T-helper 22 cell (primary cell): ENCODE data around the gene ADAP1.
"Not testable (repeated sequence)": the region's sequence is repeated elsewhere in the genome, so short reads cannot be mapped to it uniquely, and the experiment has no call there.

Experiments used
- DNase-seq: peaks from one replicate; pipeline ENCODE4 v3.0.0-alpha.2; 2020; ENCODE audit warnings: low read depth

ADAP1 gene

GRCh38 chr7:880450-880849 is 74.0 kb downstream of the ADAP1 start:
- no peak for DNase-seq

DNA sequence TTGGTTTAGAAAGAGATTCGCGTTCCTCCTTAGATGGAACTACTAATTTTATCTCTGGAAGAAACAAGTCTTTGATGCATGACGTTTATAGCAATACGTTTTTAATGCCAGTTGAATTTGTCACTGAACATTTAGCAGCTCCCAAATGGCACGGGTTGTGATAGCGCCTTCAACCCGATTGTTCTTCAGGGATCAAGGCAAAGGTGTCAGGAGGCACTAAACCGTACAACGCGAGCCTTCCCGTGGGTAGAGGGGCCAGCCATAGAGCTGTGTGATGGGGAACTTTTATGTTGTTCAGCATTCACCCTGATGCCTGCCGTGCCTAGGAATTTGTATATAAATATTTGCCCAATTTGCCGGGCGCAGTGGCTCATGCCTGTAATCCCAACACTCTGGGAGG is 74.8 kb downstream of the ADAP1 start:
- no peak for DNase-seq

DNA sequence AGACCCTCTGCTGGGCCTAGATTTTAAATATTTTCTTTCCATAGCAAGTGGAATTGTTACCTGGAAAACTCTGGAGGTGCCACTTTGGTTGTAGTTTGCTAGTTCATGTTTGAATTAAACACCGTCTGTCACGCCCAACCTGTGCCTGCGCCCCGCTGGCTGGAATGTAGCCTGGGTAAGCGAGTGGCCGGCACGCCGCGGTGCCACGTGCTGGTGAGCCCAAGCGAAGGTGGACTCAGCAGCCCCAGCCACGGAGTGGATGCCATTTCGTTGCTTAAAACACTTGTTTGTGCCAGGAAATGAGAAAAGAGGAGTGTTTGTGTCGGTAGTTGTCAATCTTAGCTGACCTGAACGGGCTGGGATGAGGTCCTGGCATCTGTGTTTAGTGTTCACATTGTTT is 75.4 kb downstream of the ADAP1 start:
- no peak for DNase-seq

- DNase-seq, result no peak
Measured at GRCh38 chr7:877312-878232, 76.9 kb downstream of the ADAP1 start.

- DNase-seq, result no peak
Measured at GRCh38 chr7:876972-877311, 77.5 kb downstream of the ADAP1 start.

GRCh38 chr7:876077-876971 is 78.2 kb downstream of the ADAP1 start, which contains the start of gene GET4:
Gene GET4 (plus strand): TSS chr7:876554. CDS start chr7:876646, 92 bp downstream.
- DNase-seq, result peak; percentile 93

- DNase-seq, result no peak
Measured at GRCh38 chr7:875476-876076, 78.9 kb downstream of the ADAP1 start.

GRCh38 chr7:875051-875450 is 79.4 kb downstream of the ADAP1 start:
- no peak for DNase-seq

- DNase-seq, result no peak
Measured at GRCh38 chr7:874031-874749, 80.3 kb downstream of the ADAP1 start.

- peak; percentile 40 for DNase-seq
Measured at GRCh38 chr7:873367-874002, 81.0 kb downstream of the ADAP1 start.

GRCh38 chr7:872685-873084 is 81.8 kb downstream of the ADAP1 start:
- DNase-seq, result not testable (repeated sequence)

DNA sequence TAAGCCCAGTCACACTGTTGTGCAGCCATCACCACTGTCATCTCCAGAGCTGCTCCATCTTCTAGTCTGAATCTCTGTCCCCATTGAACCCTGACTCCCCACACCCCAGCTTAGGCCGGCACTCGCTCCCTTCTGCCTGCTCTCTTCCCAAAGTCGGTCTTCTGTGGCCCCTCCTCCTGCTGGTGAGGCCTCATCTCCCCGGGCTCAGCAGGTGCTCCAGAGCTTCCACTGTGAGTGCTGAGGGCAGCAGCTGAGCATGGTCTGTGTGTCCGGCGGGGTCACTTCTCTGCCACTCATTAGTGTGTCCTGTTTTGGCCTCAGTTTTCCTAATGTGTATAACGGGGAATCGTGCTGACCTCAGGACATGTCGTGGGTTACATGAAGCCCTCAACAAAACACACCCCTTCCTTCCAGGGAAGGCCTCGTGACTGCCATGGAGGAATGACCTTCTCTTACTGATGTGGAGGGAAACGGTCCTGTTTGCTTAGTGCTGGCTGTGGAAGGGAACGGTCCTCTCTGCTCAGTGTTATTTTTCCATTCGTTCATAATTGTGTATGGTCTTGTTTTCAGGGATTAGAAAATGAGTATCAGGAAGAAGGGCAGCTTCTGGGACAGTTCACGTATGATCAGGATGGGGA is 82.5 kb downstream of the ADAP1 start:
- no peak for DNase-seq

- no peak for DNase-seq
Measured at GRCh38 chr7:869348-869747, 85.1 kb downstream of the ADAP1 start.

- DNase-seq, result no peak
Measured at GRCh38 chr7:868189-868486, 86.3 kb downstream of the ADAP1 start.

GRCh38 chr7:867406-868188 is 86.9 kb downstream of the ADAP1 start:
- DNase-seq, result no peak

GRCh38 chr7:867001-867405 is 87.5 kb downstream of the ADAP1 start:
- no peak for DNase-seq

DNA sequence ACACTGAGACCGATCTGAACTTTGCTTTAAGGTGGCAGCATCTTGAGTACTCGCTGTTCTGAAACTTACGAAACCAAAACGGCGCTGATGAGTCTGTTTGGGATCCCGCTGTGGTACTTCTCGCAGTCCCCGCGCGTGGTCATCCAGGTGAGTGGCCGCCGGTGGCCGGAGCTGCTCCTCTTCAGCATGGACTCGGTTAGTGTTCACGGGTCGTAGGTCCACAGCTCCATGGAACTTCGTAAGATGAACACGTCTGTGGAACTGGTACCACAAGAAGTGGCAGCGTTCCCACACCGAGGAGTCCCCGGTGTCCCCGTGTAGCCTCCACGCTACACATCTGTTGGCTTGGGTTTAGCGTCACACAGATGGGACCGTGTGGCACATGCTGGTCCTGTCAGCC is 88.6 kb downstream of the ADAP1 start:
- DNase-seq, result no peak

- no peak for DNase-seq
Measured at GRCh38 chr7:863106-863505, 91.4 kb downstream of the ADAP1 start.

DNA sequence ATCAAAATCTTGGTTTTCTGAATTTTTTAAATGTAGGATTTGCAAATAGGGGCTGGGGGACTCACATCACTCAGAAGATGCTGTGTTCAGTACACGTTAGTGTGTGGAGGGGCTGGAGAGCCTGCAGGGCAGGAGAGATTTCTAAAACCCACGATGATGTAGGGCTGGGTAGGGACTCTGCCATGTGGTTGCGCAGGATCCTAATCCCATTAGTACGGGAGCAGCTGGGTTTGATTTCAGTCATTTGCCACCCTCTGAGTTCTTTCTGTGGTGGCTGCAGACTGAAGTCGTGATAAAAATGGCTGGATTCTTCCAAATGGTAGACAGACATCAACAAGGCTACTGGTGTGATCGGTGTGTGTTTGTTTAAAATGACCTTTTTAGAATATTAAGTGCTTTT is 92.3 kb downstream of the ADAP1 start:
- DNase-seq, result no peak

GRCh38 chr7:861222-861621 is 93.3 kb downstream of the ADAP1 start:
- DNase-seq, result no peak
